T-helper 2 cell treated with Interferon-gamma antibody and Interleukin-4, amounts not matched to agents 100 ng/mL and 5 ng/mL, for 36 hours (primary cell): Measurements from ENCODE around the gene ATG12. TPM values are rescaled to one million over a fixed set of nuclear protein-coding genes. Genes with fewer than 3 reads are reported as not detected.
"Not testable (repeated sequence)": the region's sequence is repeated elsewhere in the genome, so short reads cannot be mapped to it uniquely, and the experiment has no call there.

Experiments used
- intact Hi-C: fragments of 100-400 bp; cut with micrococcal nuclease; formaldehyde crosslinking; loops from one replicate; pipeline ENCODE4 v1.15.1; 2023
- total RNA-seq: library from RNA; stranded (reverse); gene quantifications from 2 replicates; pipeline ENCODE4 v1.2.3, GENCODE V29; 2022

The ATG12 gene
- total RNA-seq, 1 donor from 2014 or later, result 41.4 TPM

GRCh38 chr5:115811406-115811805 is 30.0 kb downstream of the ATG12 start:
- intact Hi-C loops, result loop anchor here (10.0 kb wide), 1 partner anchor 763 kb away; the partner anchor contains the start of gene SEMA6A

- intact Hi-C loops, result loop anchor here (10.0 kb wide), 1 partner anchor 764 kb away; the partner anchor contains the start of gene SEMA6A
Measured at GRCh38 chr5:115810761-115811160, 30.6 kb downstream of the ATG12 start.

GRCh38 chr5:115809946-115810345 is 31.4 kb downstream of the ATG12 start:
- intact Hi-C loops, result loop anchor here (10.0 kb wide), 1 partner anchor 765 kb away; the partner anchor contains the start of gene SEMA6A

GRCh38 chr5:115808066-115808465 is 33.3 kb downstream of the ATG12 start:
- intact Hi-C loops, result not testable (repeated sequence)

GRCh38 chr5:115807654-115808052 is 33.7 kb downstream of the ATG12 start:
- intact Hi-C loops, result no loop called here

GRCh38 chr5:115806986-115807653 is 34.2 kb downstream of the ATG12 start:
- intact Hi-C loops, result no loop called here

GRCh38 chr5:115801984-115802383 is 39.4 kb downstream of the ATG12 start:
- intact Hi-C loops, result no loop called here

- intact Hi-C loops, result no loop called here
Measured at GRCh38 chr5:115801152-115801551, 40.2 kb downstream of the ATG12 start.

GRCh38 chr5:115800108-115800507 is 41.3 kb downstream of the ATG12 start:
- intact Hi-C loops, result no loop called here

- intact Hi-C loops, result no loop called here
Measured at GRCh38 chr5:115798252-115798651, 43.1 kb downstream of the ATG12 start.

- intact Hi-C loops, result no loop called here
Measured at GRCh38 chr5:115796656-115797055, 44.7 kb downstream of the ATG12 start.

- intact Hi-C loops, result no loop called here
Measured at GRCh38 chr5:115795700-115796099, 45.7 kb downstream of the ATG12 start.

- intact Hi-C loops, result no loop called here
Measured at GRCh38 chr5:115788440-115788839, 52.9 kb downstream of the ATG12 start.

GRCh38 chr5:115787426-115787825 is 53.9 kb downstream of the ATG12 start:
- intact Hi-C loops, result no loop called here

- intact Hi-C loops, result no loop called here
Measured at GRCh38 chr5:115785381-115786065, 55.8 kb downstream of the ATG12 start.

- intact Hi-C loops, result no loop called here
Measured at GRCh38 chr5:115778417-115778816, 62.9 kb downstream of the ATG12 start.

Other genes with a start within 250 kb of the ATG12 start
- 0.84 and 1.00 TPM in 2 replicates for gene TICAM2, start 239.1 kb downstream of the ATG12 start, total RNA-seq
- gene TMED7, start 215.5 kb downstream of the ATG12 start, total RNA-seq, result 45.1 and 47.8 TPM in 2 replicates
- gene CDO1, start 24.9 kb downstream of the ATG12 start, total RNA-seq, result 0.09 and 0.23 TPM in 2 replicates
- 68.7 and 69.4 TPM in 2 replicates for gene AP3S1, start 370 bp upstream of the ATG12 start, total RNA-seq
- gene LVRN, start 120.9 kb upstream of the ATG12 start, total RNA-seq, result 0.05 TPM in 1 of 2 replicates, not detected in the other
- not detected in 2 replicates for gene ARL14EPL, start 190.9 kb upstream of the ATG12 start, total RNA-seq
- gene COMMD10, start 243.5 kb upstream of the ATG12 start, total RNA-seq, result 29.2 and 30.0 TPM in 2 replicates